GM04504 (cell line): ENCODE measurements around the gene C1GALT1.
A peak's percentile ranks its signal among the peaks of the same experiment; 100 is the strongest.

Source experiments
- DNase-seq: peaks from one replicate; pipeline ENCODE4 v3.0.0-alpha.2; 2012; ENCODE audit warnings: low read depth

C1GALT1 gene

DNA sequence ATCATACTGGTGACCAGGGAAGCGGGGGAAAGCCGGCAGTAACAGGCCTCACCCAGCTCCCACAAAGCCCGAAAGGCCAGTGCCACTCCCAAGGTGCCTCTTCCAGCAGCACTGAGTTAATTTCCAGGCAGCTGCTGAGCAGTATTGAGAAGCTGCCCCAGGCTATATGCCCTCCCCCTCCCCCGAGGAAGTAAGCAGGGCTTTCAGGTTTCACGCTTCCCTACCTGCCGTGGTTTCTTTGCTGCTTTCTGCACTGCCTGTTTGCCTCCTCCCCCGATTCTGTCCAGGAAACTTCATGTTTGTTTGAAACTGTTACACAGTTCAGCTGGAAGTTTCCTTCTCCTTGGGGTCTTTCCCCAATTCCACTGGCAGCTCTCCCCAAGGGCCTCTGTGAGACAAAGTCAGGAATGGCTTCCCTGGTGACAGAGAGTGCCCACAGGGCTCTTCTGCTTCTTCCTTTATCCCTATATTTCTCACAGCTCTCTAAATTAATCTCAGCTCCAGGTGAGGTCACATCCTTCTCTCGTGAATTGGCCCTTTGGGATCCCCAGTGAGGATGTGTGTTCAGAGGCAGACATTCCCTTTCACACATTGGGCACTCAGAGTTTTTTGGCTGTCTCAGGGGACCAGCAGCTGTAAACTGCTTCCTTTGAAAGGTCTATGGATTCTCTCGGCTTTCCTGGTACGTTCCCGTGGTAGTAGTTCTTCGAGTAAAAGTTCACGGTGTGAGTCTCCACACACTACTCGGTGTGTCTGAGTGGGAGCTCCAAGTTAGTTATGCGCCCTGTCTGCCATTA is 19.4 kb downstream of the C1GALT1 start:
- no peak for DNase-seq

DNA sequence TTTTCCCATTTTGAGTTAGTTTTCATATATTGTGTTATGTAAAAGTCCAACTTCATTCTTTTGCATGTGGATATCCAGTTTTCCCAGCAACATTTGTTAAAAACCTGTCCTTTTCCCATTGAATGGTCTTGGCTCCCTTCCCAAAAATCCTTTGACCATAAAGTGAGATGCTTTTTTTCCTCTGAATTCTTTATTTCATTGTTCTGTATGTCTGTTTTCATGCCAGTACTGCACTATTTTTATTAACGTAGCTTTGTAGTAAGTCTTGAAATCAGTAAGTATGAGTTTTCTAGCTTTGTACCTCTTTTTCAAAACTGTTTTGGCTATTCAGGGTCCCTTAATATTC is 20.0 kb downstream of the C1GALT1 start:
- DNase-seq, result no peak

DNA sequence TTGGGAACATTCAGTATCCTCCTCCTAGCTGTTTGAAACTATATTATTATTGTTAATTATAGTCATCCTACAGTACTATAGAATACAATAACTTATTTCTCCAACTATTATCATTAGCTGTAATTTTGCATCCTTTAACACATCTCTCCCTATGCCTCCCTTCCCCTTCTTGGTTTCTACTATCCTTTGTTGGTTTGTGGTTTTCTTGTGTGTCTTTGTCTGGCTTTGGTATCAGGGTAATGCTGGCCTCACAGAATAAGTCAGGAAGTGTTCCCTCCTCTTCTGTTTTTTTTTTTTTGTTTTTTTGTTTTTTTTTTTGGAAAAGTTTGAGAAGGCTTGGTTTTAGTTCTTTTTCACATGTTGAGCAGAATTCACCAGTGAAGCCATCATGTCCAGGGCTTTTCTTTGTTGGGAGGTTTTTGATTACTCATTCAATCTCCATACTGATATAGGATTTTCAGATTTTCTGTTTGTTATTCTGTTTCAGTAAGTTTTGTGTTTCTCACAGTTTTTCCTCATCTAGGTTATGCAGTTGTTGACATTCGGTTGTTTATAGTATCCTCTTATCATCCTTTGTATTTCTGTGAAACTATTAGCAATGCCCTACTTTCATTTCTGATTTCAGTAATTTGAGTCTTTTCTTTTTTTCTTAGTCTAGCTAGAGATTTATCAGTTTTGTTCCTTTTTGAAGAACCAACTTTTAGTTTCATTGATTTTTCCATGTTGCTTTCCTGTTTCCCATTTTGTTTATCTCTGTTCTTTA is 21.6 kb downstream of the C1GALT1 start:
- DNase-seq, result no peak

GRCh38 chr7:7207876-7208275 is 25.5 kb downstream of the C1GALT1 start:
- no peak for DNase-seq

- DNase-seq, result no peak
Measured at GRCh38 chr7:7208520-7208919, 26.2 kb downstream of the C1GALT1 start.

GRCh38 chr7:7209412-7210050 is 27.2 kb downstream of the C1GALT1 start:
- no peak for DNase-seq

GRCh38 chr7:7210475-7211237 is 28.3 kb downstream of the C1GALT1 start:
- no peak for DNase-seq

DNA sequence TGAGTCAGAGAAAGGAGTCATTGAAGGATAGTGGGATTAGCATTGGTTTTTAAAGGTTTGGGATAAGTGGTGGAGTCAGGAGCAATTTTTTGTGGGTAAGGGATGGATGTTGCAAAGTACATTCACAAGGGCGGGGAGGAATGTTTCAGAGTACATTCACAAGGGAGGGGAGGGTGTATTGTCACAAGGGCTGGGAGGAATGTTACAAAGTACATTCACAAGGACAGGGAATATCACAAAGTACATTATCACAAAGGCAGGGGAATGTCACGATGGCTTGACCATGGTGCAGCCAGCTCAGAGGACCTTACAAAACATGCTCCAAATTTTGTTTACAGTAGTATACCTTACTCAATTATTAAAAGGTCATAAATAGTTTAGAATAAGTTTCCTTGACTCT is 30.3 kb downstream of the C1GALT1 start:
- DNase-seq, result no peak

DNA sequence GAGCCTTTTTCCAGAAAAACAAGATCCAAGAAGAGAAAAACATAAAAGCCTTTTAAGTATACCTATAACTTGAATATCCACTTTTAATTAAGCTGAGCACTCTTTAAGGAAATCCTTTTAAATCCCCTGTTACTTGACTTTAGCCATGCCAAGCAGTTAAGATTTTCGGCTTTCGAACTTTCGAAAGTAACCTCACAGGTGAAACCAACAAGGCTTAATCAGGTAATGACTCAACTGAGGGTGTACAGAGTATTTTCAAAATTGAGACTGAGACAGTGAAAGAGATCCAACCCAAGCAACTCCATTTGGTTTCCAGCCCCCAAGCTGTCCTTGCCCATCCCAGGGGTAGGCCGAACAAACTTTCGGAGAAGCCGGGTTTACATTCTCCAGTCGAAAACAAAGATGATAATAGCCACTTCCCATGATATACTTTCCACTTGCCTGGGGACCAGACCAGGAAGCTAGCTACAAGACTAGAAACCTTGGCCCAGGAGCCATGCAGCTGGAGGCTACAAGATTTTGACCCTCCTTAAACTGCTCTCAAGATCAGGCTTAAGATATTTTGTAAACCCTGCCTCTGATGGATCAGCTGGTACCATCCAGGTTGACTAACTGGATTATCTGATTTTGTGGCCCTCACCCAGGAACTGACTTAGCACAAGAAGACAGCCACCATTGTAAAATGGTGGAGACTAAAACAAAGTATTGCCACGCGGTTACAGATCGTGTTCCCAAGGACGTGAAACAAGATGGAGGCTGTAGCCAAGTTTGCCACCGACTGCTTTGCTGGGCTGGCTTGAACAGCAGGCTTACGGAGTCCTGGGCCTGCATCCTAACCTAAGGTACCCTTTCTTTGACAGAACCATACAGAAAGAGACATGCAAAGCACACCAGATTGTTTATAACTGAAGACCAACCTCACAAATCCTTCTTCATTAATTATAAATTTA is 32.3 kb downstream of the C1GALT1 start:
- no peak for DNase-seq

DNA sequence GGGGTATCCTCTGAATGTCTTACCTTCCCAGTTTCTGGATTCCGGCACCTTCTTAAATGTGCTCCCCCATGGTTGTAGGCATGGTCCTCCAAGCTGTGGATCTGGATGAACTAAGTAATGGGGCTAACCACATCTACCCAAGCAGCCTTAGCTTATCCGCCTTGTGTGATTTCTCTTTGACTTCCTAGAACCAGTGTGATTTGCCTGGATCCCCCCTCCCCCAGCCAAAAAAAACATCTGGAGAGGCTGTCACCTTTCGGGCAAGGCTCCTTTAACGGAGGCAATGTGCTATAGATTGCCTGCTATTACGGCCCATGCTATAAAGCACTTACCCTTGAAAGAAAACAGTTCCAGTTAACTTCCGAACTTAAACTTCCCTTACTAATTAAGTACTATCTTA is 33.9 kb downstream of the C1GALT1 start:
- no peak for DNase-seq

DNA sequence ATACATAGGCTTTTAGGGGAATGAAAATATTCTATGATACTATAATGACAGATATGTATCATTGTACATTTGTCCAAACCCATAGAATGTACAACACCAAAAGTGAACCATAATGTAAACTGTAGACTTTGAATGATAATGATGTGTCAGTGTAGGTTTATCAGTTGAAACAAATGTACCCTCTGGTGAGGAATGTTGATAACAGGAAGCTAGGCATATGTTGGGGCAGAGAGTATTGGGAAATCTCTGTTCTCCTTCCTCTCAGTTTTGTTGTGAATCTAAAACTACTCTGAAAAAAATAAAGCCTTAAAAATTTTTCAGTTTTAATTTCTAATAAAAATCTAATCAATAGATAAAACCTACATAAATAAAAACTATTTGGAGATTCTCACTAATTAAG is 36.9 kb downstream of the C1GALT1 start:
- no peak for DNase-seq

DNA sequence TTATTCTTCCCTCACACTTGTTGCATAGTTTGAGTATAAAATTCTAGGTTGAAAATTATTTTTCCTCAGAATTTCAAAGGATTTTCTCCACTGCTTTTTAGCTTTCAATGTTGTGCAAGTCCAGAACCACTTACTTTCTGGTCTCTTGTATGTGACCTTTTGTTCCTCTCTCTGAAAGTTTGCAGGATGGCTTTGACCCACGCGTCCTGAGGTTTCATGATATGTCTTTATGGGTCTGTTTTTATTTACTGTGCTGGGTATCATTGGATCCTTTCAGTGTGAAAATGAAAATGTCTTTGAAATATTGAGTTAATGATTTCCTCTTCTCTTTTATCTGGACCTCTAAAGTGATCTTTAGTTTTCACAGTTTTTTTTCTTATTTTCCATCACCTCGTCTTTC is 38.5 kb downstream of the C1GALT1 start:
- DNase-seq, result no peak

DNA sequence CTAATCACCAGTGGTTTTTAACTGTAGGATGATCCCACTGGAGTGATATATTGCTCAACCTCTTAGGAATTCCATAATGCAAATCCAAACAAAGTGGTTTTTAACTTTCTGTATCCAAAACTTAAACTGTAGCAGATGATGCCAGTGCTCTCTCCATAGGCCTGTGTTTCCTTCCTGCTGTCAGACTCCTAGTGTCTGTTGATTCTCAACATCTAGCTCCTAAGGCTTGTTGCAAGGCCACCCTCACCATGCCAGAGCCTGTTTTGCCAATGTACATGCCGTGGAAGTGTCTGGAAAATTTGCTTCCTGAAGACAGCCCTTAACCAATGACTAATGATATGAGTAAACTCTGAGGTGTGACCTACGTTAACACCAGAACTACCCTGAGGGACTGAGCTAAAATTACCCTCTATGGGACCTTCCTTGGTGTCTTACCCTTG is 39.3 kb downstream of the C1GALT1 start:
- peak; percentile 34 for DNase-seq

GRCh38 chr7:7223250-7223649 is 40.9 kb downstream of the C1GALT1 start:
- no peak for DNase-seq

- no peak for DNase-seq
Measured at GRCh38 chr7:7226407-7226806, 44.1 kb downstream of the C1GALT1 start.

GRCh38 chr7:7228472-7228871 is 46.1 kb downstream of the C1GALT1 start:
- no peak for DNase-seq

- DNase-seq, result no peak
Measured at GRCh38 chr7:7228967-7229366, 46.6 kb downstream of the C1GALT1 start.

DNA sequence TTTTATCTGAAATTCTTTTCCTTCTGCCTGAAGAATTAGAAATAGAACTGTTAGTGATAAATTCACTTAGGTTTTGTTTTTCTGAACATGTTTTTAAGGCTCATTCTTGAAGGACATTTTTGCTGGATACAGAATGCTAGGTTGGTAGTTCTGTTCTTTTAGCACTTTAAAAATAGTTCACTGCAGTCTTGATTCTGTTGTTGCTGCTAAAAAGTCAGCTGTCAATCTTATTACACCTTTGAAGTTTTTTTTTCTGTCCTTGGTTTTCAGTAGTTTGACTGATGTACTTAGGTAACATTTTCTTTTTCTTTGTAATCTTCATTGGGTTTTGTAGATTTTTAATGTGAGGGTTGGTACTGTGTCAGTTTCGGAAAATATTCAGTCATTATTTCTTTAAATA is 48.7 kb downstream of the C1GALT1 start:
- no peak for DNase-seq

DNA sequence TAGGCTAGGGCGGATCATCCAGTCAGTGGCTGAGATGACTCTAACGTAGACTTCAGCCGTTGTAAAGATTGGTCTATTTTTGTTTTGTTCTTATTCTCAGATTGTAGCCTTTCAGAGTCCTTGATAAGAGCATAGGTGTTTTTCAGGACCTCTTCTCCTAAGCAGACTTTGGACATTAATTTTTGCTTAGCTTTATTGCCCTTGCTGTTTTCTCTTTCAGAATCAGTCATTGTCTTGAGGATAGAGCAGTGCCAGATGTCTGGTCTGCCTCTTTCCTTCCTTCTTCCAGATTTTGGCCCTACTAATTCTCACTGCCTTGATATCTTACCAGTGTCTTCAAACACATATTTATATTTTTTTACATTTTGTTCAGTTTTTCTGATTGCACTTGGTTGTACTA is 49.5 kb downstream of the C1GALT1 start:
- no peak for DNase-seq

GRCh38 chr7:7235347-7235746 is 53.0 kb downstream of the C1GALT1 start:
- DNase-seq, result no peak

DNA sequence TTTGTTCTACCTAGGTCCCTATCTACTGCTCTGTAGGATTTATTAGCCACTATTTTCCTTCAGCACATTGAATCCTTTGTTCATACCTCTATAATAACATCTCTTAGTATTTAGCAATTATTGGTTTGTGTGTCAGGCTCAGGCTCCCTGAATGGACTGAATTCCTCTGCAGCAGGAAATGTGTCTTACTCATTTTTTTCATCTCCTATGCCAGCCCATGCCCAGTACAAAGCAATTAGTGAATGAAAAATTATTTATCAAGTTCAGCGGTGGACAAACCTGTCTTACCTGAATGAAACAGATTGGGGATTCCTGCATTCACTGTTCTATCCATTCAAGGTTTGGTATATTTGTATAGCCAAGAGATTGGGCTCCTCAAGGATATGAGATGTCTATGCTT is 53.7 kb downstream of the C1GALT1 start:
- DNase-seq, result no peak
